MM.1S (cell line): ENCODE measurements around the gene ZNF362.
A peak's percentile ranks its signal among the peaks of the same experiment; 100 is the strongest.

Source experiments
- DNase-seq: peaks from one replicate; pipeline ENCODE4 v3.0.0-alpha.2; 2015
- H2AFZ ChIP-seq: fragments of 300-600 bp; sonication (generic); 2 replicates; pipeline ENCODE4 v1.6.0; 2016; ENCODE audit warnings: antibody characterized with exemption, low read length
- H3F3A ChIP-seq: fragments of 300-600 bp; sonication (generic); 2 replicates; pipeline ENCODE4 v1.6.1; 2016; ENCODE audit warnings: mild to moderate bottlenecking, antibody characterized with exemption, low read length, moderate library complexity, mixed read lengths; ENCODE audit not compliant: insufficient read depth
- H3K27ac ChIP-seq: fragments of 300-600 bp; sonication (generic); 2 replicates; pipeline ENCODE4 v1.5.1; 2016; ENCODE audit warnings: mild to moderate bottlenecking, low read length
- H3K27me3 ChIP-seq: fragments of 300-600 bp; sonication (generic); replicated peaks from 2 replicates; pipeline ENCODE4 v1.6.0; 2016; ENCODE audit warnings: low read length; ENCODE audit not compliant: insufficient read depth
- H3K36me3 ChIP-seq: fragments of 300-600 bp; sonication (generic); replicated peaks from 2 replicates; pipeline ENCODE4 v1.6.1; 2016; ENCODE audit warnings: mild to moderate bottlenecking, low read length, mixed read lengths; ENCODE audit not compliant: insufficient read depth
- H3K4me1 ChIP-seq: fragments of 300-600 bp; sonication (generic); 2 replicates; pipeline ENCODE4 v1.6.1; 2016; ENCODE audit warnings: low read length, mixed read lengths
- H3K4me2 ChIP-seq: fragments of 300-600 bp; sonication (generic); 2 replicates; pipeline ENCODE4 v1.6.0; 2016; ENCODE audit warnings: low read depth, low read length
- H3K4me3 ChIP-seq: fragments of 300-600 bp; sonication (generic); 2 replicates; pipeline ENCODE4 v1.5.1; 2016; ENCODE audit warnings: low read length, mixed read lengths
- H3K79me2 ChIP-seq: fragments of 300-600 bp; sonication (generic); 2 replicates; pipeline ENCODE4 v1.6.1; 2016; ENCODE audit warnings: mixed run types, low read length, mixed read lengths
- H3K9ac ChIP-seq: fragments of 300-600 bp; sonication (generic); 2 replicates; pipeline ENCODE4 v1.6.1; 2016; ENCODE audit warnings: low read length, mixed read lengths
- H3K9me2 ChIP-seq: fragments of 300-600 bp; sonication (generic); replicated peaks from 2 replicates; pipeline ENCODE4 v1.6.1; 2016; ENCODE audit warnings: mild to moderate bottlenecking, low read length, mixed read lengths; ENCODE audit not compliant: insufficient read depth
- H3K9me3 ChIP-seq: fragments of 300-600 bp; sonication (generic); replicated peaks from 2 replicates; pipeline ENCODE4 v1.6.1; 2016; ENCODE audit warnings: mild to moderate bottlenecking, low read length, mixed read lengths; ENCODE audit not compliant: insufficient read depth
- H4K20me1 ChIP-seq: fragments of 300-600 bp; sonication (generic); 2 replicates; pipeline ENCODE4 v1.6.1; 2016; ENCODE audit warnings: mild to moderate bottlenecking, low read length, moderate library complexity, mixed read lengths; ENCODE audit not compliant: insufficient read depth
- EZH2 ChIP-seq: fragments of 300-600 bp; sonication (generic); optimal IDR thresholded peaks from 2 replicates; pipeline ENCODE3; 2017; ENCODE audit warnings: low read depth, mild to moderate bottlenecking, antibody characterized with exemption, low read length, mixed read lengths
- EZH2phosphoT487 ChIP-seq: fragments of 300-600 bp; sonication (generic); IDR thresholded peaks from 2 replicates; pipeline ENCODE4 v1.6.1; 2018; ENCODE audit warnings: antibody characterized with exemption, low read length
- TF ChIP-seq, protein P1 (sequence below): fragments of 300-600 bp; sonication (generic); IDR thresholded peaks from 2 replicates; pipeline ENCODE4 v1.5.1; 2016; ENCODE audit warnings: antibody characterized with exemption, low read length, mixed read lengths

ZNF362 gene

DNA sequence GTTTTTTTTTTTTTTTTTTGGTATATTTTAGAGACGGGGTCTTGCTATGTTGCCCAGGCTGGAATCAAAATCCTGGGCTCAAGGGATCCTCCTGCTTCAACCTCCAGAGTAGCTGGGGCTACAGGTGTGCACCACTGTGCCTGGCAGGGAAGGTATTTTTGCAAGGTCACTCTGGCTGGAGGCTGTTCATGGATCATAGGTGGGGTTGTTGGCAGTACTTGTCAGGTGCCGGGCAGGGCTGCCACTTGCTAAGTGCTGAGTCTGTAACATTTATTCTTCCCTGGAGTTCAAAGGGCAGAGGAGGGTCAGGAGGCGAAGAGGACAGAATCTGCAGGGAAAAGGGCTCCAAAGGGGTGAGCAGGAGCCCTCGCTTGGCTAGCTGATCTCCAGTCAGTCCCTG, 40.5 kb downstream of the ZNF362 start:
- H3K4me1 ChIP-seq: no peaks in the 10 kb centered on the region
- no peak overlapping the region for H3K27ac ChIP-seq
- no peak overlapping the region for H3K4me3 ChIP-seq
- no peak overlapping the region for H2AFZ ChIP-seq
- H3K27me3 ChIP-seq: no peaks in the 10 kb centered on the region
- TF ChIP-seq EZH2phosphoT487 (no peak), EZH2 (no peak)
- TF ChIP-seq, protein P1, sequence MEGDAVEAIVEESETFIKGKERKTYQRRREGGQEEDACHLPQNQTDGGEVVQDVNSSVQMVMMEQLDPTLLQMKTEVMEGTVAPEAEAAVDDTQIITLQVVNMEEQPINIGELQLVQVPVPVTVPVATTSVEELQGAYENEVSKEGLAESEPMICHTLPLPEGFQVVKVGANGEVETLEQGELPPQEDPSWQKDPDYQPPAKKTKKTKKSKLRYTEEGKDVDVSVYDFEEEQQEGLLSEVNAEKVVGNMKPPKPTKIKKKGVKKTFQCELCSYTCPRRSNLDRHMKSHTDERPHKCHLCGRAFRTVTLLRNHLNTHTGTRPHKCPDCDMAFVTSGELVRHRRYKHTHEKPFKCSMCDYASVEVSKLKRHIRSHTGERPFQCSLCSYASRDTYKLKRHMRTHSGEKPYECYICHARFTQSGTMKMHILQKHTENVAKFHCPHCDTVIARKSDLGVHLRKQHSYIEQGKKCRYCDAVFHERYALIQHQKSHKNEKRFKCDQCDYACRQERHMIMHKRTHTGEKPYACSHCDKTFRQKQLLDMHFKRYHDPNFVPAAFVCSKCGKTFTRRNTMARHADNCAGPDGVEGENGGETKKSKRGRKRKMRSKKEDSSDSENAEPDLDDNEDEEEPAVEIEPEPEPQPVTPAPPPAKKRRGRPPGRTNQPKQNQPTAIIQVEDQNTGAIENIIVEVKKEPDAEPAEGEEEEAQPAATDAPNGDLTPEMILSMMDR: no peak
- no peaks in the 10 kb centered on the region for H3K36me3 ChIP-seq
- no peaks in the 10 kb centered on the region for H3F3A ChIP-seq
- H3K79me2 ChIP-seq: no peaks in the 10 kb centered on the region
- H3K9ac ChIP-seq: no peak overlapping the region
- no peak for DNase-seq
- no peaks in the 10 kb centered on the region for H4K20me1 ChIP-seq
- no peaks in the 10 kb centered on the region for H3K9me2 ChIP-seq
- H3K9me3 ChIP-seq: no peaks in the 10 kb centered on the region
- no peak overlapping the region for H3K4me2 ChIP-seq

DNA sequence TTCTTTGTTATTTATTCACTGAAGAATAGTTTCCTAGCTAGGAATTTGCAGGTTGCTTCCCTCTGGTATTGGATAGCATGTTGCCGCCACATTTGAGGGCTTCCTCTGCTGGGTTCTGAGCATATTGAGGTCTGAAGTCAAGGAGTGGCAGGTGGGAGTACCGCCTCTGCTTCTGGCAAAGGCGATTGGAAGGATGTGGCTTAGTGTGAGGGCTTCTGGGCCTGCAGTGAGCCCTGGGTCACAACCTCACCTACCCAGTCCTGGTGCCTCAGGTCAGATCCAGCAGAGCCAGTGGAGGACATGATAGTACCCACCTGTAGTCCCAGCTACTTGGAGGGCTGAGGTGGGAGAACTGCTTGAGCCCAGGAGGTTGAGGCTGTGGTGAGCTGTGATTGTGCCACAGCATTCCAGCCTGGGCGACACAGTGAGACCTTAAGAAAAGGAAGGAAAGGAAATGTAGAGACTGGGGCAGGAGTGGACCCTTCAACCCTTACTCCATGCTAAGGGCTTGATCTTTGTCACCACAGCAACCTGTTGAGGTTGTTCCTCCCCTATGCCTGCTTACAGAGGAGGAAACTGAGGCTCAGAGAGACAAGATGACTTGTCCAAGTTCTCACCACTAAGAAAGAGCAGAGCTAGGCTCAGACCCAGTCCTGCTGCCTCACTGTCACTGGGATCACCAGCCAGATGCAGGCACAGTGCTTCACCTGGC, 41.8 kb downstream of the ZNF362 start:
- Histone ChIP-seq H3K4me2 (no peak overlapping the region), H3K27ac (no peak overlapping the region), H3K9me3 (no peaks in the 10 kb centered on the region), H3K4me1 (no peaks in the 10 kb centered on the region), H3F3A (no peaks in the 10 kb centered on the region), H3K79me2 (no peaks in the 10 kb centered on the region), H3K9me2 (no peaks in the 10 kb centered on the region), H3K36me3 (no peaks in the 10 kb centered on the region), H3K4me3 (no peak overlapping the region), H3K9ac (no peak overlapping the region), H2AFZ (no peak overlapping the region), H3K27me3 (no peaks in the 10 kb centered on the region), H4K20me1 (no peaks in the 10 kb centered on the region)
- DNase-seq: no peak
- no peak for TF ChIP-seq EZH2phosphoT487
- TF ChIP-seq, protein P1: no peak
- no peak for TF ChIP-seq EZH2

DNA sequence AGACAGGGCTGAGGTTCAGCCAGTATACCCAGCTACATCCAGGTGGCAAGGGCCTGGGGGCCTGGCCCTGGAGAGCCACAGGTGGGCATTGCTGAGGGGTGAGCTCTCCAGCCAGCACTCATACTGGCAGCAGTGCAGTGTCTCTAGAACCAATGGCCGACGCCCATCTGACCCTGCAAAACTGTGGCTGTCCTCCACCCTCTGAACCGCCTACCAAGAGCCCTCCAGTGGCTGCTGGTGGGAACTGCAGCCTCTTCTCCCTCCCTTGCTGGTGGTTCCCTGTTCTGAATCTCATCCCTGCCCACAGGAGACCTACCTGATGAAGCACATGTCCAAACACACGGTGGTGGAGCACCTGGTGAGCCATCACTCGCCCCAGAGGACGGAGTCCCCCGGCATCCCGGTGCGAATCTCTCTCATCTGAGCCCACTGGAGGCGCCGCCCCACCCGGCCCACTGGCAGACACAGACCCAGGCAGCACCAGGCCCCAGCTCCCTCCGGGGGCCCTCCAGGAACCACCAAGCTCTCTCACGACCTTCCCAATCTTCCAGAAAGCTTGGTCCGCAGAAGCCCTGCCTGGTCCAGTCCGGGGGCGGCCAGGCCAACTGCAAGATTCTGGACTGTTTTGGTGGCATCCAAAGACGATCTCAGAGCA, 42.5 kb downstream of the ZNF362 start:
- Histone ChIP-seq H3K79me2 (no peaks in the 10 kb centered on the region), H4K20me1 (no peaks in the 10 kb centered on the region), H3K9me3 (no peaks in the 10 kb centered on the region), H3F3A (no peaks in the 10 kb centered on the region), H3K9me2 (no peaks in the 10 kb centered on the region), H3K9ac (no peak overlapping the region), H3K36me3 (no peaks in the 10 kb centered on the region), H2AFZ (no peak overlapping the region), H3K4me2 (no peak overlapping the region), H3K27ac (no peak overlapping the region), H3K4me1 (no peaks in the 10 kb centered on the region), H3K4me3 (no peak overlapping the region), H3K27me3 (no peaks in the 10 kb centered on the region)
- DNase-seq: peak; percentile 58
- TF ChIP-seq EZH2phosphoT487: no peak
- TF ChIP-seq EZH2: no peak
- TF ChIP-seq, protein P1: peak; percentile 86
